Adrenal gland (tissue), 12 donors: ENCODE measurements around the gene CNFN. TPM values are rescaled to one million over a fixed set of nuclear protein-coding genes. Genes with fewer than 3 reads are reported as not detected.
A peak's percentile ranks its signal among the peaks of the same experiment; 100 is the strongest.

Experiments
- DNase-seq, 7 donors: peaks; one replicate each; pipeline ENCODE4 v3.0.0-alpha.2; 2019 to 2020
- H3K27ac ChIP-seq, 5 donors: fragments of 200-600 bp; sonication (generic) in 4 of 5; 1 replicate in 3 of 5; 2 replicates in 2 of 5; pipeline versions ENCODE4 v1.5.1 to v1.8.0; 2016 to 2020; ENCODE audit warnings: mild to moderate bottlenecking in 1 of 5
- H3K27me3 ChIP-seq: fragments of 200-600 bp; 2 replicates; pipeline ENCODE4 v1.8.0; 2021
- H3K36me3 ChIP-seq, 2 donors: fragments of 200-600 bp; replicated peaks in 1 of 2; 1 replicate in 1 of 2; 2 replicates in 1 of 2; pipeline versions ENCODE4 v1.5.1 to v1.8.0; 2018 to 2022
- H3K4me1 ChIP-seq, 2 donors: fragments of 200-600 bp; replicated peaks in 1 of 2; 1 replicate in 1 of 2; 2 replicates in 1 of 2; pipeline versions ENCODE4 v1.5.1 to v1.8.0; 2018 to 2021
- H3K4me3 ChIP-seq, 4 donors: fragments of 200-600 bp; sonication (generic) in 3 of 4; one replicate each; pipeline ENCODE4 v1.5.1; 2016 to 2018
- H3K9me3 ChIP-seq, 3 donors: fragments of 200-600 bp; sonication (generic) in 1 of 3; replicated peaks in 1 of 3; 1 replicate in 2 of 3; 2 replicates in 1 of 3; pipeline versions ENCODE4 v1.5.1 to v1.8.0; 2016 to 2021
- POLR2A ChIP-seq, 2 donors: fragments of 450-650 bp; IDR thresholded peaks; one replicate each; pipeline ENCODE4 v1.6.1; 2017; ENCODE audit warnings: antibody characterized with exemption in 2 of 2, mild to moderate bottlenecking in 2 of 2, moderate library complexity in 1 of 2
- WGBS, 4 donors: extraction: QIAGEN DNeasy Blood & Tissue Kit in 2 of 4; methylation state at CpG; one replicate each; pipeline versions ENCODE4 v1.1.5 to v1.1.7; 2013 to 2017; 5-methylcytosine and 5-hydroxymethylcytosine counted together
- intact Hi-C, 2 donors: fragments of 100-400 bp; cut with DNase I; formaldehyde crosslinking; loops; one replicate each; pipeline versions ENCODE4 v1.14.1 to v1.15.0; 2022 to 2023
- polyA plus RNA-seq, 3 donors: library from polyadenylated mRNA; stranded (reverse); fragments of 200-250 nt in 2 of 3; fragments of 350-450 nt in 1 of 3; fragmentation: Illumina TruSeq in 1 of 3; extraction: RNeasy Lipid Tissue Mini Kit (QIAGEN cat#74804) in 1 of 3; gene quantifications; one replicate each; pipeline ENCODE4 v1.2.3, GENCODE V29; 2013 to 2014
- total RNA-seq, 9 donors: library from RNA; depleted of rRNA in 4 of 9; stranded (reverse); fragments of >200 nt in 4 of 9; fragments of 120-200 nt in 1 of 9; fragmentation: NEBNext Ultra II Directional in 1 of 9; extraction: Animal tissue kit (Norgen Biotek cat#: 25700) in 1 of 9; gene quantifications; one replicate each; pipeline versions ENCODE4 v1.1.0 to v1.2.4, GENCODE V29; 2013 to 2023
- TF ChIP-seq, protein P1 (sequence below), 6 experiments: fragments of 450-650 bp in 4 of 6; fragments of 200-600 bp in 2 of 6; sonication (generic) in 1 of 6; IDR thresholded peaks; 1 replicate in 5 of 6; 2 replicates in 1 of 6; pipeline versions ENCODE4 v1.5.1 to v1.8.0; 2016 to 2021; ENCODE audit warnings: antibody characterized with exemption in 6 of 6, mild to moderate bottlenecking in 2 of 6, moderate library complexity in 1 of 6
- donor health status: healthy with polysubstance abuse.
- donor health status: Bipolar disorder and iron deficiency.
- donor health status: DM: yes; HTN: yes; CAD: no.
- donor health status: DM: no; HTN: no; CAD: no.
- donor health status: DM: no; HTN: no; CAD: no.
- donor health status: DM: yes; HTN: yes; CAD: no.

Gene CNFN
- total and polyA plus RNA-seq, 12 donors = 0.78 to 20.9 (median 3.5) TPM; not detected in 2

- H3K36me3 ChIP-seq = no peaks in the 10 kb centered on the region
- no peaks in the 10 kb centered on the region for H3K27me3 ChIP-seq
- intact Hi-C loops = no loop called here
- H3K9me3 ChIP-seq = no peaks in the 10 kb centered on the region
- TF ChIP-seq POLR2A (IDR thresholded peaks at IDR 0.05) = no peak
- TF ChIP-seq, protein P1, sequence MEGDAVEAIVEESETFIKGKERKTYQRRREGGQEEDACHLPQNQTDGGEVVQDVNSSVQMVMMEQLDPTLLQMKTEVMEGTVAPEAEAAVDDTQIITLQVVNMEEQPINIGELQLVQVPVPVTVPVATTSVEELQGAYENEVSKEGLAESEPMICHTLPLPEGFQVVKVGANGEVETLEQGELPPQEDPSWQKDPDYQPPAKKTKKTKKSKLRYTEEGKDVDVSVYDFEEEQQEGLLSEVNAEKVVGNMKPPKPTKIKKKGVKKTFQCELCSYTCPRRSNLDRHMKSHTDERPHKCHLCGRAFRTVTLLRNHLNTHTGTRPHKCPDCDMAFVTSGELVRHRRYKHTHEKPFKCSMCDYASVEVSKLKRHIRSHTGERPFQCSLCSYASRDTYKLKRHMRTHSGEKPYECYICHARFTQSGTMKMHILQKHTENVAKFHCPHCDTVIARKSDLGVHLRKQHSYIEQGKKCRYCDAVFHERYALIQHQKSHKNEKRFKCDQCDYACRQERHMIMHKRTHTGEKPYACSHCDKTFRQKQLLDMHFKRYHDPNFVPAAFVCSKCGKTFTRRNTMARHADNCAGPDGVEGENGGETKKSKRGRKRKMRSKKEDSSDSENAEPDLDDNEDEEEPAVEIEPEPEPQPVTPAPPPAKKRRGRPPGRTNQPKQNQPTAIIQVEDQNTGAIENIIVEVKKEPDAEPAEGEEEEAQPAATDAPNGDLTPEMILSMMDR (IDR thresholded peaks at IDR 0.05) = peak in 5 of 6 experiments; percentile 22 to 44 (median 34)
- peaks cover 29 to 43% of the 10 kb centered on the region in 2 donors for H3K4me1 ChIP-seq
- peak in 5 of 7 donors; percentile 56 to 70 (median 63) for DNase-seq
- peak overlapping the region in 3 of 5 donors; percentile 91 to 94 (median 92) for H3K27ac ChIP-seq
- 28 to 57% (median 37%) methylated on average over 1 to 13 of the region's 13 CpGs for WGBS, 4 donors
- H3K4me3 ChIP-seq = no peak overlapping the region
These were observed 34.6 kb upstream of the CNFN start for GRCh38 chr19:42424712-42425131.

GRCh38 chr19:42424345-42424707 lies 34.2 kb upstream of the CNFN start:
- no peak for TF ChIP-seq POLR2A (IDR thresholded peaks at IDR 0.05)
- TF ChIP-seq, protein P1 (IDR thresholded peaks at IDR 0.05) = no peak
- H3K9me3 ChIP-seq = no peaks in the 10 kb centered on the region
- H3K36me3 ChIP-seq = no peaks in the 10 kb centered on the region
- DNase-seq = peak in 2 of 7 donors; percentile 35 to 52
- H3K27me3 ChIP-seq = no peaks in the 10 kb centered on the region
- H3K4me1 ChIP-seq = peaks cover 29 to 45% of the 10 kb centered on the region in 2 donors
- intact Hi-C loops = no loop called here
- peak overlapping the region in 1 of 4 donors; percentile 66 for H3K4me3 ChIP-seq
- H3K27ac ChIP-seq = peak overlapping the region in 4 of 5 donors; percentile 88 to 94 (median 92)
- 47 to 79% (median 66%) methylated on average over 2 to 15 of the region's 15 CpGs for WGBS, 4 donors

DNA sequence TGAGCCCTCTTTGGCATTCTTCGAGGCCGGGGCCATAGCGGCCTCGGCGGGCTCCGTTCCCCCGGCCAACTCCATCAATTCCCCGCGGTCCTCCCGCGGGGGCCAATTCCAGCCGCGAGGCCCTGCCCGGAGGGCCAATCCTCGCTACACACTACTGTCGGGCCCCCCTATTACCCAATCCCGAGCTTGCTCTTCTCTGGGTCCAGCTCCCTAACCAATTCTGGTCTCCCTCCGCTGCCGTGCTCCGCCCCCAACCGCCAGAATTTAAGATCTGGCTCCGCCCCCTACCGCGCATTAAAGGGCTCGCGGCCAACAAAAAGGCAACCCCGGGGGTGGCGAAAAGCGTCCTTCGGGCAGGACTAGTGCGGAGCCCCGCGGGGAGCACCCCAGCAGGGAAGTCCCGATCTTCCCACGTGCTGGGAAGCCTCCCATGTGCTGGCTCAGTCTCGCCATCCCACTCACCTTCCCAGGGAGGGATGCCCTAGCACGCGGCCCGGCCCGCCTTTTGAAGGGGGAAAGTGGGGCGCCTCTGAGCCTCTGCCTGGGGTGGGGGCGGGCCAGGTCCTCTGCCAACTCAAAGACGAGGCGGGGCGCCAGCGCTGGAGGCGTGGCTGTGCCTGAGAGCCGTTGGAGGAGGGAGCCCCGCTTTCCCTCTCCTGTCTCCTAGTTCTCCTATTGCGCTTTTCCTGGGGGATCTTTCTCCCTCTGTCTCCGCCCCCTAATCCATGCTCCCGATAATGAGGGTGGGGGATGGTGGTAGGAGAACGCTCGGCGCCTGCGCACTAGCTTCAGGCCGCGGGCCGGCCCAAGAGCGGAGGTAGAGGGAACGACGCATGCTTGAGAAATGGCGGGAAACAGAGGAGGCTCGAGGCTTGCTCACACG lies 33.6 kb upstream of the CNFN start:
- WGBS, 4 donors = 1 to 3% (median 2%) methylated on average over 26 to 65 of the region's 65 CpGs
- intact Hi-C loops = no loop called here
- H3K27ac ChIP-seq = peak overlapping the region; percentile 88 to 94 (median 92)
- no peaks in the 10 kb centered on the region for H3K36me3 ChIP-seq
- peaks cover 29 to 45% of the 10 kb centered on the region in 2 donors for H3K4me1 ChIP-seq
- TF ChIP-seq, protein P1 (IDR thresholded peaks at IDR 0.05) = peak in 2 of 6 experiments; percentile 4 to 6
- peak; percentile 34 to 76 for TF ChIP-seq POLR2A (IDR thresholded peaks at IDR 0.05)
- peak; percentile 94 to 97 (median 96) for DNase-seq
- peak overlapping the region; percentile 22 to 69 (median 46) for H3K4me3 ChIP-seq
- H3K27me3 ChIP-seq = no peaks in the 10 kb centered on the region
- H3K9me3 ChIP-seq = no peaks in the 10 kb centered on the region

DNA sequence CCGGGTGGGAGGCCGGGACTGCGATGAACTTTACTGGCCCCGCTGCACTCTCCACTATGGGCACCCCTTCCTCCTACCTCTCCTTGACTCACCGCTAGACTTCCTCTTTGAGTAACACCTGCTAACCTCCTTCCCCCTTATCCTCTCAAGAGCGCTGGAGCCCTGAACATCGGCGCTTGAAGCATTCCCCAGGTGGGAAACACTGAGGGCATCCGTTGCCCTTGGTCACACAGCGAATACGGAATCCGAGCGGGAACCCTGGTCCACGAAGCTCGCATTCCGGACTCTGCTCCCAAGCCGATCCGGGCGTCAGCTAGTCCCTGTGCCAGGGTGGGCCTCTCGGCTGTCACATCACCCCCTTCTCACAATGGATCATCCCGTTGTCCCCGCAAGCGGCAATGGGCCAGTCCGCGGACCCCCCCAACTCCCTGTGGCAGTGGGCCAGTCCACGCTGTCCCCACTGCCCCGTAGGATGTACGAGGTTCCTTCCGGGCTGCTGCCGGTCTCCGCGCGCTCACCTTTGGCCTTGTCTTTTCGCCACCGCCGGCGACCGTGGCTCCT lies 32.9 kb upstream of the CNFN start:
- Histone ChIP-seq H3K36me3 (no peaks in the 10 kb centered on the region), H3K4me1 (peaks cover 29 to 45% of the 10 kb centered on the region in 2 donors), H3K27me3 (no peaks in the 10 kb centered on the region), H3K9me3 (no peaks in the 10 kb centered on the region), H3K27ac (peak overlapping the region; percentile 88 to 94 (median 92)), H3K4me3 (peak overlapping the region; percentile 22 to 69 (median 46))
- intact Hi-C loops = no loop called here
- TF ChIP-seq, protein P1 (IDR thresholded peaks at IDR 0.05) = no peak
- TF ChIP-seq POLR2A (IDR thresholded peaks at IDR 0.05) = peak in 1 of 2 donors; percentile 9
- WGBS, 4 donors = 1 to 3% (median 1%) methylated on average over 21 to 38 of the region's 38 CpGs
- peak in 3 of 7 donors; percentile 58 to 70 (median 58) for DNase-seq
